C4-2B (cell line): ENCODE data around the gene SETX.

Experiments used
- H3K27ac ChIP-seq: fragments of 450-650 bp; 2 replicates; pipeline ENCODE4 v1.5.1; 2017
- ZFX ChIP-seq: fragments of 450-650 bp; IDR thresholded peaks from 2 replicates; pipeline ENCODE4 v1.6.1; 2017
- TF ChIP-seq, protein P1 (sequence below): fragments of 450-650 bp; conservative IDR thresholded peaks from 2 replicates; pipeline ENCODE4 v1.5.1; 2017; ENCODE audit warnings: mild to moderate bottlenecking

The SETX gene

DNA sequence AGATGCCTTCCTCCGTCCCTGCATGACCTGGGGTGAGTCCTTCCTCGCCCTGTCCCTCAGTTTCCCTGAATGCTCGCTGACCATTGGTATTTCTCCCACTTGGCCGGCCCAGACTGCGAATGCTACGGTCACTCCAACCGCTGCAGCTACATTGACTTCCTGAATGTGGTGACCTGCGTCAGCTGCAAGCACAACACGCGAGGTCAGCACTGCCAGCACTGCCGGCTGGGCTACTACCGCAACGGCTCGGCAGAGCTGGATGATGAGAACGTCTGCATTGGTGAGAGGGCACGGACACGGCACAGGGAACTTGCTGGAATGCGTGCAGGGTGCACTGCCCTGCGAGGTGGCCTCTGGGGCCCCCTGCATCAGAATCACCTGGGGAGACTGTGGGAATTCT lies 115.8 kb downstream of the SETX start:
- H3K27ac ChIP-seq: no peak overlapping the region
- TF ChIP-seq, protein P1, sequence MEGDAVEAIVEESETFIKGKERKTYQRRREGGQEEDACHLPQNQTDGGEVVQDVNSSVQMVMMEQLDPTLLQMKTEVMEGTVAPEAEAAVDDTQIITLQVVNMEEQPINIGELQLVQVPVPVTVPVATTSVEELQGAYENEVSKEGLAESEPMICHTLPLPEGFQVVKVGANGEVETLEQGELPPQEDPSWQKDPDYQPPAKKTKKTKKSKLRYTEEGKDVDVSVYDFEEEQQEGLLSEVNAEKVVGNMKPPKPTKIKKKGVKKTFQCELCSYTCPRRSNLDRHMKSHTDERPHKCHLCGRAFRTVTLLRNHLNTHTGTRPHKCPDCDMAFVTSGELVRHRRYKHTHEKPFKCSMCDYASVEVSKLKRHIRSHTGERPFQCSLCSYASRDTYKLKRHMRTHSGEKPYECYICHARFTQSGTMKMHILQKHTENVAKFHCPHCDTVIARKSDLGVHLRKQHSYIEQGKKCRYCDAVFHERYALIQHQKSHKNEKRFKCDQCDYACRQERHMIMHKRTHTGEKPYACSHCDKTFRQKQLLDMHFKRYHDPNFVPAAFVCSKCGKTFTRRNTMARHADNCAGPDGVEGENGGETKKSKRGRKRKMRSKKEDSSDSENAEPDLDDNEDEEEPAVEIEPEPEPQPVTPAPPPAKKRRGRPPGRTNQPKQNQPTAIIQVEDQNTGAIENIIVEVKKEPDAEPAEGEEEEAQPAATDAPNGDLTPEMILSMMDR: no peak

DNA sequence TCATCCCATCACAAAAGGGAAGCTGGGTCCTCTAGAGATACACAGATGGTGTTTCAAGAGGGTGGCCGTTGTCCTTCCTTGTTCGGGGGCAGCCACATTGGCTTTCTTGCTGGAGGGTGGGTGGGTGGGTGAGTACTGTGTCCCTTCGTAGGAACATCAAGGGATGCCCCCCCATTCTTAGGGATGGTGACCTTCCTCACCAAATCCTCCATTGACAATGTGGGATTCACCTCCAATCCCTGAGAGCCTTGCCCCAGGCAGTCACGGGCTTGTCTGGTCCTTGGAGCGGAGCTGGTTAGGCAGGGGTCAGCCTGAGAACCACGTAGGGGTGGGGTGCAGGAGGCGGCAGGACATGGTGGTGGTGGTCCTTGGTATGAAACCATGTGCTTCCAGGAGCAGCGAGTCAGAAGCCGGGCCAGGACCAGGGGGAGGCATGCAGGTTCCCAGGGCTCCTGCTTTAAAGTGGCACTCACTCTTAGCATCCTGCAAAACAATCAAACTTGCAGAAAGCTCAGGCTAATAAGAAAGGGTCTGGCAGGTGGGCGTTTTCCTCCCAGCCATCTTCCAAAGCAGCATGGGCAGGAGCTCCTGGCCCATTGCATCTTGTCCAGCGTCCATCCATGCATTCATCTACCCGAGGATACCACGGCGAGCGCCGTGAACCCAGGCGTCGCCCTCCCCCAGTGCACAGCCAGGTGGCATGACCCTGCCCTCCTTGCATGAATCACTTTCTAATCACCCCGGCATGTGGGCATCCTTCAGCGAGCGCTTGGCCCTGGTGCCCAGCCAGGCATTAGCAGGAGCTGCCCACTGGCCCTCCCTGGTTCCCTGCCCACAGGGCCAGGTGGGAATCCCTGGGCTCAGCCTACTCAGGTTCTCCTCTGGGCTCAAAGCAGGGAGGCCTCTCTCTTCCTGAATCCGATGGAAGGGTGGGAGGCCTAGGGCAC lies 116.5 kb downstream of the SETX start:
- no peak overlapping the region for H3K27ac ChIP-seq
- no peak for TF ChIP-seq ZFX
- TF ChIP-seq, protein P1: no peak

DNA sequence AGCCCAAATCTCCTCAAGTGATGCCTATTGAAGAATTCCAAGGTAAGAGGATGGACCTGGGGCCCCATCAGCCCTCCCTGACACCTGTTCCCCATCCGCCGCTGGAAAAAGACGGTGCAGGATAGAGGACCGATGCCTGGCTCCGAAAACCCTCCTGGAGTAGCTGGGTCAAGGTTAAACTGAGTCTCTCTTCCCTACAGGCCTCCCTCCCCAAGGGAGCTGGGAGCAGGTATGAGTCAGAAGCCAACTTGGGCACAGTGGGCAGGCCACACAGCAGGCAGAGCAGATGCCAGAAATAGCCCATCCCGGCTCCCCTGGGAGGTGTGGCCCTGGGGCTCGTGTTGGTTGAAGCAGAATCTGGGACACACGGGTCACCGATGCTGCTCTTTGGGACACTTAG lies 117.3 kb downstream of the SETX start:
- TF ChIP-seq, protein P1: no peak
- no peak for TF ChIP-seq ZFX
- no peak overlapping the region for H3K27ac ChIP-seq

DNA sequence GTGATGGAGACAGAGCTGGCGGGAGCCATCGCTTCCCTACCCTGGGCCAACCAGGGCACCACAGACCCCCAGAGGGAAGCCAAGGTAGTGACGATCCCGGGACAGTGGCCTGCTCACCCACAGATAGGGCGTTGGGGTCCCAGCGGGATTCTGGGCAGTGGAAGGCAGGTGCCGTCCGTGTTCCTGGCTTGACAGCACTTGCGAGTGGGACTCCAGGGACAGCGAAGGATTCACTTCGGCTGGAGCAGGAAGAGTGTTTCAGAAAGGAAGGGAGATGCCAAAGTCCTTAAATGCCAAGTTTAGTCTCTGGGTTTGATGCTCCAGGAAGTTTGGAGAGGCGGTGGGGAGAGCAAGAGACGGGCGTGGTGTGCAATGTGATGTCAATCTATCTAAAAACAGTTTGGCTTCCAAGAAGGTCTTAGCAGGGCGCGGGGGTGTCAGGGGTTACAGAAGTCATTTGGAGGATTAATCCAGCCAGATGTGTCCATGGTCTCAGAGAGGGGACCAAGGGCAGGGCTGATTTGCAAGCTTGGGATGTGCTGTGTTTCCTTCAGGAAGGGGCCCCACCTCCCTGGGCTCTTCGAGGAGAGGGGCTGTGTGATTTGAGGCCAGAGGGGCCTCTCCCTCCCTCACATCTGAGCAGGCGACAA lies 118.0 kb downstream of the SETX start:
- TF ChIP-seq ZFX: no peak
- TF ChIP-seq, protein P1: peak; percentile 81
- no peak overlapping the region for H3K27ac ChIP-seq

DNA sequence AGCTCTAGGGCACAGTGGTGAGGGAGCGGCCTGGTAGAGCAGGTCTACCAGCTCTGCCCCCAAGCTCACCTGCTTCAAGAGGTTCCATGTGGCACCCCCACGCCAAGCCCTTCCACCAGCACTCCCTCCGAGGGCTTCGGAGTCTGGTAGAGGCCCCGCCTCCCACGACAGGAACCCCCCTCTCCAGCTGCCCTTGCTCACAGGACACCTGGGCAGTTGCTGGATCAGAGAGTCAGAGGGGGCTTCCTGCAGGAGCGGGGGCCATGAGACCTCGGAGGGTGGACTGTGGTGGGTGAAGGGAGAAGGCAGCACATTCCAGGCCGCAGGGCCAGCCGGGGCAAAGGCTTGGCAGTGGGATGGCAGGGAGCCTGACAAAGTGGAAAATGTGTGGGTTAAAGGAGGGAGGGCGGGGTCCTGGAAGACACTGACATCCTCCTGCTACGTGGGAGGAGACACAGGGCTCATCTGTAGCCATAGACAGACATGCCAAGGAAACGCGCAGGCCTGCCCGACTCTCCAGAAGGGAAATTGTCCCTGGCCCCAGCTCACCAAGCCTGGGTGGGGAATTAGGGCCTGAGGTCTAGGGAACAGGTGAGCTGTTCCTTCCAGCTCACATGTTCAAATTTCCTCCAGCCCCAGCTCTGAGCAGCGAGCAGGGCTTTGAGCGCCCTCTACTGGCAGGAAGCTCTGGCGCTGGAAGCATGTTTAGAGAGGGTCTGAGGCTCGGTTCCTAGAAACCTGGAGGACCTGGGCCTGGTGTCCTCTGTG lies 118.7 kb downstream of the SETX start:
- H3K27ac ChIP-seq: no peak overlapping the region
- TF ChIP-seq, protein P1: peak; percentile 99
- no peak for TF ChIP-seq ZFX

DNA sequence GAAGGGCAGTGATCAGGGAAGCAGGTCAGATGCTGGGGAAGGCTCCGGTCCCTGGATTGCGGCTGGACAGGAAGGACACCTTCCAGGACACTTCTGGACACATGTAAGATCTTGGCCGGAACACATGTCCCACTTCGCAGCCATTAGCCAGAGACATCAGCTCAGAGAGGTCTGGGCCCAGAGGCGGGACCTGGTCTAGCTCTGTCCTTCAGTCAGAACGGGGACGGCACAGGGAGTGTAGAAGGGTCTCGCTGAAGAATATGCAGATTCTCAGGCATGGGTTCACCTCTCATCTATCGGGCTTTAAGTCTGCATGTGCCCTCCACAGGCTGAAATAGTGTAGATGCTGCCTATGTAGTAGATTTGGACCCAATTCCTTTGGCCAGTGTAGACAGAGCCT lies 119.7 kb downstream of the SETX start:
- no peak for TF ChIP-seq ZFX
- TF ChIP-seq, protein P1: no peak
- H3K27ac ChIP-seq: no peak overlapping the region
